SK-N-SH (cell line): ENCODE measurements around the gene SUN5.

Source experiments
- CTCF ChIP-seq: fragments of 200-600 bp; sonication (generic); IDR thresholded peaks from 2 replicates; pipeline ENCODE4 v1.6.1; 2017; ENCODE audit warnings: antibody characterized with exemption, mild to moderate bottlenecking, moderate library complexity
- JUND ChIP-seq: IDR thresholded peaks from 2 replicates; pipeline ENCODE4 v1.4.0; 2012
- TAF1 ChIP-seq: IDR thresholded peaks from 2 replicates; pipeline ENCODE4 v1.6.1; 2012; ENCODE audit warnings: low read depth, mild to moderate bottlenecking, low read length, moderate library complexity, borderline replicate concordance
- TF ChIP-seq, protein P1 (sequence below): IDR thresholded peaks from 2 replicates; pipeline ENCODE4 v1.4.0; 2012; ENCODE audit warnings: low read depth, borderline replicate concordance
- TF ChIP-seq, protein P2 (sequence below): IDR thresholded peaks from 2 replicates; pipeline ENCODE4; 2012

DNA sequence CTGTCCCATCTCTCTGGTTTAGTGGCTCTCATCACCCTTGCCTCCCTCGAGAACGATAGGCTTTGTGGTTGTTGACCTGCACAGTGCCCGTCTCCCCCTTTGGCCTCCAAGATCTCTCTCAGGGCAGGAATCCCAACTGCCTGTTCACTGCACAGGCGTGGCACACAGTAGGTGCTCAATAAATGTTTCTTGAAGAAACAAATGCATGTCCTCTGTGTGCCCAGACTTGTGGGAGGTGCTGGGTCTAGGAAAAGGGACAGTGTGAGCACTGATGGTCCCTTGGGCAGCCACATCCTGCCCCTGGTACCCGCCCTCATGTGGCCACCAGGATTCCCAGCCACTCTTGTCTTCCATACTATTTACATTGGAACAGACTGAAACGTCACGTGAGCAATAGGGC is 24.6 kb upstream of the SUN5 start:
- no peak for TF ChIP-seq CTCF
- TF ChIP-seq, protein P1, sequence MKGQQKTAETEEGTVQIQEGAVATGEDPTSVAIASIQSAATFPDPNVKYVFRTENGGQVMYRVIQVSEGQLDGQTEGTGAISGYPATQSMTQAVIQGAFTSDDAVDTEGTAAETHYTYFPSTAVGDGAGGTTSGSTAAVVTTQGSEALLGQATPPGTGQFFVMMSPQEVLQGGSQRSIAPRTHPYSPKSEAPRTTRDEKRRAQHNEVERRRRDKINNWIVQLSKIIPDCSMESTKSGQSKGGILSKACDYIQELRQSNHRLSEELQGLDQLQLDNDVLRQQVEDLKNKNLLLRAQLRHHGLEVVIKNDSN = no peak
- TF ChIP-seq, protein P2, sequence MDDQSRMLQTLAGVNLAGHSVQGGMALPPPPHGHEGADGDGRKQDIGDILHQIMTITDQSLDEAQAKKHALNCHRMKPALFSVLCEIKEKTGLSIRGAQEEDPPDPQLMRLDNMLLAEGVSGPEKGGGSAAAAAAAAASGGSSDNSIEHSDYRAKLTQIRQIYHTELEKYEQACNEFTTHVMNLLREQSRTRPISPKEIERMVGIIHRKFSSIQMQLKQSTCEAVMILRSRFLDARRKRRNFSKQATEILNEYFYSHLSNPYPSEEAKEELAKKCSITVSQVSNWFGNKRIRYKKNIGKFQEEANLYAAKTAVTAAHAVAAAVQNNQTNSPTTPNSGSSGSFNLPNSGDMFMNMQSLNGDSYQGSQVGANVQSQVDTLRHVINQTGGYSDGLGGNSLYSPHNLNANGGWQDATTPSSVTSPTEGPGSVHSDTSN = no peak
- no peak for TF ChIP-seq JUND
- TF ChIP-seq TAF1 = no peak
